HEK293 (cell line): ENCODE data around the gene SKAP1.

Experiments
- CTCF ChIA-PET: fragments of 350-600 bp; formaldehyde crosslinking; extraction: SDS; loops from one replicate; lab custom pipeline; 2021; ENCODE audit warnings: antibody characterized with exemption; lab: Yijun Ruan, JAX
- POLR2A ChIA-PET: fragments of 300-600 bp; formaldehyde crosslinking; extraction: SDS; loops from one replicate; lab custom pipeline; 2020; ENCODE audit warnings: antibody characterized with exemption, inconsistent platforms; lab: Yijun Ruan, JAX
- H3K27ac ChIP-seq: fragments of 200-500 bp; sonication (Bioruptor generic); 2 replicates; pipeline ENCODE4 v1.5.1; 2014; ENCODE audit warnings: low read depth, low read length, control low read depth, inconsistent platforms; ENCODE audit errors: extremely low read depth
- H3K36me3 ChIP-seq, 2 experiments: fragments of 200-500 bp in 1 of 2; sonication (Bioruptor generic) in 1 of 2; 1 replicate in 1 of 2; 2 replicates in 1 of 2; pipeline ENCODE4 v1.5.1; 2014 to 2017; ENCODE audit warnings: inconsistent platforms in 2 of 2, low read length in 2 of 2; ENCODE audit not compliant: control insufficient read depth in 2 of 2, insufficient read depth in 1 of 2
- H3K4me1 ChIP-seq: fragments of 200-500 bp; sonication (Bioruptor generic); 2 replicates; pipeline ENCODE4 v1.5.1; 2014; ENCODE audit warnings: mild to moderate bottlenecking, low read length, inconsistent platforms; ENCODE audit not compliant: control insufficient read depth, insufficient read depth
- H3K4me3 ChIP-seq: 2 replicates; pipeline ENCODE4 v1.5.1; 2011; ENCODE audit warnings: low read depth, mild to moderate bottlenecking, control low read depth, low read length, moderate library complexity
- H3K9me3 ChIP-seq: fragments of 200-500 bp; sonication (Bioruptor generic); 2 replicates; pipeline ENCODE4 v1.5.1; 2014; ENCODE audit warnings: low read depth, low read length, inconsistent platforms; ENCODE audit not compliant: control insufficient read depth, insufficient read depth
- BCL11B ChIP-seq: fragments of 450-650 bp; formaldehyde crosslinking; IDR thresholded peaks from 2 replicates; pipeline ENCODE4 v1.5.1; 2016; ENCODE audit warnings: low read depth, missing biosample characterization, missing genetic modification characterization
- EGR2 ChIP-seq: fragments of 450-650 bp; formaldehyde crosslinking; IDR thresholded peaks from 2 replicates; pipeline ENCODE4 v1.5.1; 2016; ENCODE audit warnings: low read depth, missing biosample characterization, missing genetic modification characterization
- GLIS2 ChIP-seq: fragments of 450-650 bp; formaldehyde crosslinking; IDR thresholded peaks from 2 replicates; pipeline ENCODE4 v1.5.1; 2016; ENCODE audit warnings: missing biosample characterization, missing genetic modification characterization
- HOXC10 ChIP-seq: sonication (generic); formaldehyde crosslinking; IDR thresholded peaks from 2 replicates; pipeline ENCODE4 v1.8.1; 2023; ENCODE audit warnings: mild to moderate bottlenecking, missing genetic modification reagents
- IKZF3 ChIP-seq: fragments of 450-650 bp; IDR thresholded peaks from 2 replicates; pipeline ENCODE4 v1.5.0; 2018; ENCODE audit warnings: missing biosample characterization, mild to moderate bottlenecking, missing genetic modification characterization, moderate library complexity
- REPIN1 ChIP-seq: fragments of 450-650 bp; formaldehyde crosslinking; IDR thresholded peaks from 2 replicates; pipeline ENCODE4 v1.5.1; 2017; ENCODE audit warnings: missing biosample characterization, missing genetic modification characterization, low read depth
- SCRT1 ChIP-seq: fragments of 450-650 bp; formaldehyde crosslinking; IDR thresholded peaks from 2 replicates; pipeline ENCODE4 v1.5.1; 2016; ENCODE audit warnings: missing biosample characterization, missing genetic modification characterization, borderline replicate concordance
- SP7 ChIP-seq: fragments of 450-650 bp; formaldehyde crosslinking; IDR thresholded peaks from 2 replicates; pipeline ENCODE4 v1.5.1; 2016; ENCODE audit warnings: missing biosample characterization, missing genetic modification characterization
- WT1 ChIP-seq: fragments of 450-650 bp; formaldehyde crosslinking; IDR thresholded peaks from 2 replicates; pipeline ENCODE4 v1.5.1; 2016; ENCODE audit warnings: missing biosample characterization, missing genetic modification characterization
- YY2 ChIP-seq: fragments of 450-650 bp; formaldehyde crosslinking; IDR thresholded peaks from 2 replicates; pipeline ENCODE4 v1.5.1; 2016; ENCODE audit warnings: missing biosample characterization, missing genetic modification characterization
- ZBTB21 ChIP-seq: fragments of 450-650 bp; formaldehyde crosslinking; IDR thresholded peaks from 2 replicates; pipeline ENCODE4 v1.5.1; 2017; ENCODE audit warnings: missing biosample characterization, missing genetic modification characterization
- ZFP3 ChIP-seq: fragments of 450-650 bp; formaldehyde crosslinking; IDR thresholded peaks from 2 replicates; pipeline ENCODE4 v1.5.1; 2016; ENCODE audit warnings: low read depth, missing biosample characterization, missing genetic modification characterization
- ZIC2 ChIP-seq: fragments of 450-650 bp; formaldehyde crosslinking; IDR thresholded peaks from 2 replicates; pipeline ENCODE4 v1.5.1; 2016; ENCODE audit warnings: missing biosample characterization, missing genetic modification characterization
- ZNF157 ChIP-seq: fragments of 450-650 bp; formaldehyde crosslinking; IDR thresholded peaks from 2 replicates; pipeline ENCODE4 v1.5.1; 2016; ENCODE audit warnings: missing biosample characterization, missing genetic modification characterization
- ZNF184 ChIP-seq: fragments of 450-650 bp; IDR thresholded peaks from 2 replicates; pipeline ENCODE4 v1.5.1; 2018; ENCODE audit warnings: missing biosample characterization, mild to moderate bottlenecking, missing genetic modification characterization
- ZNF335 ChIP-seq: fragments of 450-650 bp; formaldehyde crosslinking; conservative IDR thresholded peaks from 2 replicates; pipeline ENCODE4 v1.5.1; 2016; ENCODE audit warnings: missing biosample characterization, missing genetic modification characterization
- ZNF341 ChIP-seq: fragments of 450-650 bp; formaldehyde crosslinking; IDR thresholded peaks from 2 replicates; pipeline ENCODE4; 2016; ENCODE audit warnings: low read depth, missing biosample characterization, missing genetic modification characterization
- ZNF354C ChIP-seq: fragments of 450-650 bp; formaldehyde crosslinking; IDR thresholded peaks from 2 replicates; pipeline ENCODE4 v1.5.1; 2016; ENCODE audit warnings: missing biosample characterization, missing genetic modification characterization, low read depth, borderline replicate concordance
- ZNF366 ChIP-seq: fragments of 450-650 bp; formaldehyde crosslinking; conservative IDR thresholded peaks from 2 replicates; pipeline ENCODE4 v1.5.1; 2016; ENCODE audit warnings: missing biosample characterization, missing genetic modification characterization
- ZNF423 ChIP-seq: fragments of 450-650 bp; formaldehyde crosslinking; IDR thresholded peaks from 2 replicates; pipeline ENCODE4 v1.5.1; 2016; ENCODE audit warnings: missing biosample characterization, missing genetic modification characterization
- ZNF561 ChIP-seq: fragments of 450-650 bp; IDR thresholded peaks from 2 replicates; pipeline ENCODE4 v1.5.1; 2018; ENCODE audit warnings: missing biosample characterization, missing genetic modification characterization, borderline replicate concordance
- ZNF600 ChIP-seq: fragments of 450-650 bp; formaldehyde crosslinking; IDR thresholded peaks from 2 replicates; pipeline ENCODE4 v1.5.1; 2016; ENCODE audit warnings: missing biosample characterization, missing genetic modification characterization
- ZNF776 ChIP-seq: fragments of 450-650 bp; formaldehyde crosslinking; IDR thresholded peaks from 2 replicates; pipeline ENCODE4 v1.5.0; 2017; ENCODE audit warnings: missing biosample characterization, missing genetic modification characterization, borderline replicate concordance
- ZNF837 ChIP-seq: fragments of 450-650 bp; formaldehyde crosslinking; IDR thresholded peaks from 2 replicates; pipeline ENCODE4 v1.5.1; 2016; ENCODE audit warnings: missing biosample characterization, missing genetic modification characterization
- ZNF843 ChIP-seq: fragments of 450-650 bp; formaldehyde crosslinking; IDR thresholded peaks from 2 replicates; pipeline ENCODE4 v1.5.1; 2016; ENCODE audit warnings: missing biosample characterization, missing genetic modification characterization
- TF ChIP-seq, protein P1 (sequence below): fragments of 450-650 bp; formaldehyde crosslinking; IDR thresholded peaks from 2 replicates; pipeline ENCODE4 v1.5.1; 2016; ENCODE audit warnings: missing biosample characterization, missing genetic modification characterization
- TF ChIP-seq, protein P2 (sequence below): fragments of 450-650 bp; formaldehyde crosslinking; IDR thresholded peaks from 2 replicates; pipeline ENCODE4 v1.5.1; 2016; ENCODE audit warnings: missing biosample characterization, missing genetic modification characterization
- TF ChIP-seq, protein P3 (sequence below): fragments of 450-650 bp; formaldehyde crosslinking; IDR thresholded peaks from 2 replicates; pipeline ENCODE4 v1.5.1; 2017; ENCODE audit warnings: missing biosample characterization, missing genetic modification characterization
- TF ChIP-seq, protein P4 (sequence below): fragments of 450-650 bp; formaldehyde crosslinking; IDR thresholded peaks from 2 replicates; pipeline ENCODE4 v1.5.1; 2016; ENCODE audit warnings: missing biosample characterization, missing genetic modification characterization, low read depth

The SKAP1 gene

DNA sequence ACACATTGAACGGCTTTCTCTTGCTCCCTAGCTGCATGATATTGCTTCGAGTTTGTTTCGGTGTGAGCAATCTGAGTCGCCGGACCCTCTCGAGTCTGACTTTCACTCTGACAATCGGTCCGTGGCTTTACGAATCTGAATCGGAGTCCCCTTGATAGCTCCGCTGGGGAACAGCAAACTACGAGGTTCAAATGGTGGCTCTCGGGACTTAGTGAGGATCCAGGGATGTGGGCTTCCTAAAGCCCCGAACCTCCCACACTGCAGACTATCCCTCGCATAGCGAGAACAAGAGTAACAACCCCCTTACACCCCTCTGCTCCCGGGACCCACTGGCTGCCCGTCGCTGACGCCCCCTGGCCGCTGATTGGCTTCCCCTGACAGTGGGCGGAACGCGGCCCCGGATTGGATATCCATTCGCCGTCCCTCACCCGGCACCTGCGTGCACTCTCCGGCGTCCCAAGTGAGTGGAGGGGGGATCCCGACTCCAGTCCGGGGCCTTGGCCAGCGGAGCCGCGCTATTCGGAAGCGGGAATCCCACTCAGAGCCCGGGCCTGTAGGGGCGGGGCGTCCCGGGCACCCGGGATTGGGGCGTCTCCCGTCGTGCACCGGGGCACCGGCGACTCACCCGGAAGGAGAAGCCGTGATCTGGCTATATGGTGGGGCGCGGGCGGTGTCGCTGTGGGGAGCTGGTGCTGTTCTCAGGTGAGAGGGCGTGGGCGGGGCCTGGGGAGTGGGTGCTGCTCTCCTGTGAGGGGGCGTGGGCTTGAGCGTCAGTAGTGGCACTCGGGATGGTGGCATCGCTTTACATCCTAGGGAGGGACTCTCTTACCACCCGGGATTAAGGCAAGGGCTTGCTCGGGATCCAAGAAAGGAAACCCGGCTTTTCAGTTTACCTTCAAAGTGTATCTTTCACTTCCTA, 322.6 kb downstream of the SKAP1 start, which contains the start of gene SNX11 (continued):
- TF ChIP-seq ZNF157 (tag by site-specific recombination) (no peak), ZNF184 (tag by site-specific recombination) (no peak), HOXC10 (CRISPR knock-in tag) (no peak), ZNF843 (tag by site-specific recombination) (no peak), WT1 (tag by site-specific recombination) (peak; percentile 18; the same call in 1 of the 2 replicates), REPIN1 (tag by site-specific recombination) (no peak), SP7 (tag by site-specific recombination) (peak; percentile 57; the same call in 1 of the 2 replicates), ZNF335 (tag by site-specific recombination) (peak; percentile 68), ZNF600 (tag by site-specific recombination) (peak; percentile 81), YY2 (tag by site-specific recombination) (no peak), ZFP3 (tag by site-specific recombination) (no peak), EGR2 (tag by site-specific recombination) (peak; percentile 97), ZNF561 (tag by site-specific recombination) (peak; percentile 12; the same call in 1 of the 2 replicates), ZIC2 (tag by site-specific recombination) (peak; percentile 43), ZNF341 (tag by site-specific recombination) (peak; percentile 80), IKZF3 (tag by site-specific recombination) (peak; percentile 96)
- TF ChIP-seq, protein P1, sequence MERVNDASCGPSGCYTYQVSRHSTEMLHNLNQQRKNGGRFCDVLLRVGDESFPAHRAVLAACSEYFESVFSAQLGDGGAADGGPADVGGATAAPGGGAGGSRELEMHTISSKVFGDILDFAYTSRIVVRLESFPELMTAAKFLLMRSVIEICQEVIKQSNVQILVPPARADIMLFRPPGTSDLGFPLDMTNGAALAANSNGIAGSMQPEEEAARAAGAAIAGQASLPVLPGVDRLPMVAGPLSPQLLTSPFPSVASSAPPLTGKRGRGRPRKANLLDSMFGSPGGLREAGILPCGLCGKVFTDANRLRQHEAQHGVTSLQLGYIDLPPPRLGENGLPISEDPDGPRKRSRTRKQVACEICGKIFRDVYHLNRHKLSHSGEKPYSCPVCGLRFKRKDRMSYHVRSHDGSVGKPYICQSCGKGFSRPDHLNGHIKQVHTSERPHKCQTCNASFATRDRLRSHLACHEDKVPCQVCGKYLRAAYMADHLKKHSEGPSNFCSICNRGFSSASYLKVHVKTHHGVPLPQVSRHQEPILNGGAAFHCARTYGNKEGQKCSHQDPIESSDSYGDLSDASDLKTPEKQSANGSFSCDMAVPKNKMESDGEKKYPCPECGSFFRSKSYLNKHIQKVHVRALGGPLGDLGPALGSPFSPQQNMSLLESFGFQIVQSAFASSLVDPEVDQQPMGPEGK (tag by site-specific recombination) = peak; percentile 96
- TF ChIP-seq, protein P2, sequence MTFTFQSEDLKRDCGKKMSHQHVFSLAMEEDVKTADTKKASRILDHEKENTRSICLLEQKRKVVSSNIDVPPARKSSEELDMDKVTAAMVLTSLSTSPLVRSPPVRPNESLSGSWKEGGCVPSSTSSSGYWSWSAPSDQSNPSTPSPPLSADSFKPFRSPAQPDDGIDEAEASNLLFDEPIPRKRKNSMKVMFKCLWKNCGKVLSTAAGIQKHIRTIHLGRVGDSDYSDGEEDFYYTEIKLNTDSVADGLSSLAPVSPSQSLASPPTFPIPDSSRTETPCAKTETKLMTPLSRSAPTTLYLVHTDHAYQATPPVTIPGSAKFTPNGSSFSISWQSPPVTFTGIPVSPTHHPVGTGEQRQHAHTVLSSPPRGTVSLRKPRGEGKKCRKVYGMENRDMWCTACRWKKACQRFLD (tag by site-specific recombination) = 0 out of 2 replicates have a peak, but pooled peaks have one; percentile 29

DNA sequence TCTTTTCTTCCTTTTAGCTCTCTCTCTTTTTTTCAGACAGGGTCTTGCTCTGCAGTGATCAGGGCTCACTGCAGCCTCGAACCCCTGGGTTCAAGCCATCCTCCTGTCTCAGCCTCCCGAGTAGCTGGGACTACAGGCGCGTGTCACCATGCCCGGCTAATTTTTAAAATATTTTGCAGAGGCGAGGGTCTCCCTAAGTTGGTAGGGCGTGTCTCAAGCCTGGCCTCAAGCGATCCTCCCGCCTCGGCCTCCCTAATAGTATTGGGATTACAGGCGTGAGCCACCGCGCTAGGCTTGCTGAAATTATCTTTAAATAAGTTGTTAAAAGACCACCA, 323.2 kb downstream of the SKAP1 start:
- H3K27ac ChIP-seq = peak overlapping the region; percentile 87
- TF ChIP-seq, protein P3, sequence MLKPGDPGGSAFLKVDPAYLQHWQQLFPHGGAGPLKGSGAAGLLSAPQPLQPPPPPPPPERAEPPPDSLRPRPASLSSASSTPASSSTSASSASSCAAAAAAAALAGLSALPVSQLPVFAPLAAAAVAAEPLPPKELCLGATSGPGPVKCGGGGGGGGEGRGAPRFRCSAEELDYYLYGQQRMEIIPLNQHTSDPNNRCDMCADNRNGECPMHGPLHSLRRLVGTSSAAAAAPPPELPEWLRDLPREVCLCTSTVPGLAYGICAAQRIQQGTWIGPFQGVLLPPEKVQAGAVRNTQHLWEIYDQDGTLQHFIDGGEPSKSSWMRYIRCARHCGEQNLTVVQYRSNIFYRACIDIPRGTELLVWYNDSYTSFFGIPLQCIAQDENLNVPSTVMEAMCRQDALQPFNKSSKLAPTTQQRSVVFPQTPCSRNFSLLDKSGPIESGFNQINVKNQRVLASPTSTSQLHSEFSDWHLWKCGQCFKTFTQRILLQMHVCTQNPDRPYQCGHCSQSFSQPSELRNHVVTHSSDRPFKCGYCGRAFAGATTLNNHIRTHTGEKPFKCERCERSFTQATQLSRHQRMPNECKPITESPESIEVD (tag by site-specific recombination) = no peak
- TF ChIP-seq ZNF561 (tag by site-specific recombination) (no peak), ZNF776 (no peak), SCRT1 (no peak), BCL11B (tag by site-specific recombination) (no peak), GLIS2 (tag by site-specific recombination) (no peak), ZNF366 (tag by site-specific recombination) (no peak), ZNF837 (tag by site-specific recombination) (no peak), ZNF354C (tag by site-specific recombination) (no peak), ZNF423 (tag by site-specific recombination) (no peak), ZBTB21 (tag by site-specific recombination) (no peak)
- TF ChIP-seq, protein P4, sequence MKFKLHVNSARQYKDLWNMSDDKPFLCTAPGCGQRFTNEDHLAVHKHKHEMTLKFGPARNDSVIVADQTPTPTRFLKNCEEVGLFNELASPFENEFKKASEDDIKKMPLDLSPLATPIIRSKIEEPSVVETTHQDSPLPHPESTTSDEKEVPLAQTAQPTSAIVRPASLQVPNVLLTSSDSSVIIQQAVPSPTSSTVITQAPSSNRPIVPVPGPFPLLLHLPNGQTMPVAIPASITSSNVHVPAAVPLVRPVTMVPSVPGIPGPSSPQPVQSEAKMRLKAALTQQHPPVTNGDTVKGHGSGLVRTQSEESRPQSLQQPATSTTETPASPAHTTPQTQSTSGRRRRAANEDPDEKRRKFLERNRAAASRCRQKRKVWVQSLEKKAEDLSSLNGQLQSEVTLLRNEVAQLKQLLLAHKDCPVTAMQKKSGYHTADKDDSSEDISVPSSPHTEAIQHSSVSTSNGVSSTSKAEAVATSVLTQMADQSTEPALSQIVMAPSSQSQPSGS (tag by site-specific recombination) = no peak

More for the DNA sequence above, 323.2 kb downstream of the SKAP1 start:
- H3K9me3 ChIP-seq = no peaks in the 10 kb centered on the region
- ChIA-PET CTCF (interaction anchor here (0.6 to 3.4 kb wide), 9 partner anchors 21 to 160 kb away, joined by 3 to 15 read pairs (median 4); no protein-coding TSS in a partner anchor), POLR2A (interaction anchor here (1.0 to 2.3 kb wide), 5 partner anchors 17 to 520 kb away, joined by 3 to 20 read pairs (median 4); partner anchors contain the start of genes HOXB9 and NFE2L1)
- H3K36me3 ChIP-seq = no peaks in the 10 kb centered on the region
- H3K4me1 ChIP-seq = peaks cover 8% of the 10 kb centered on the region
- peak overlapping the region; percentile 81 for H3K4me3 ChIP-seq
